ENCODE results near the gene IQSEC3.
"Not testable (repeated sequence)": the region's sequence is repeated elsewhere in the genome, so short reads cannot be mapped to it uniquely, and the experiment has no call there.

IQSEC3 gene

DNA sequence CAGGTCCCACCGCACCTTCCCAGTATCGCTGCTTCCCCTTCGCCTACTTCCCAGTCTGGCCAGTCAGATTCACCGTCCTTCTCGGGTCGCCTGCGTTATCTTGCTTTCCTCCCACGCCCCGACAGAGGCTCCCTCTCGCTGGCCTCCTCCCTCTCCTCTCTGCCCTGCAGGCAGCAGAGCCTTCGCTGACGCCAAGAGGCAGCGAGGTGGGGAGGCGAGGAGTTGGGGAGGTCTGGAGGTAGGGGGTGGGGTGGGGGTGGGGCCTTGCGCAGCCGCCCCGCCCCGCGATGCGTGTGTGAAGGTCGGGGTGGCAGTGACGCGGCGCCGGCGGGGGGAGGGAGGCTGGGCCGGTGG lies at the start of gene IQSEC3:
IQSEC3 (plus strand) TSS at position 340 of the 354 bp plus-strand sequence. CDS start 116 bp downstream, outside the sequence.
- not testable (repeated sequence) for DNase-seq

DNA sequence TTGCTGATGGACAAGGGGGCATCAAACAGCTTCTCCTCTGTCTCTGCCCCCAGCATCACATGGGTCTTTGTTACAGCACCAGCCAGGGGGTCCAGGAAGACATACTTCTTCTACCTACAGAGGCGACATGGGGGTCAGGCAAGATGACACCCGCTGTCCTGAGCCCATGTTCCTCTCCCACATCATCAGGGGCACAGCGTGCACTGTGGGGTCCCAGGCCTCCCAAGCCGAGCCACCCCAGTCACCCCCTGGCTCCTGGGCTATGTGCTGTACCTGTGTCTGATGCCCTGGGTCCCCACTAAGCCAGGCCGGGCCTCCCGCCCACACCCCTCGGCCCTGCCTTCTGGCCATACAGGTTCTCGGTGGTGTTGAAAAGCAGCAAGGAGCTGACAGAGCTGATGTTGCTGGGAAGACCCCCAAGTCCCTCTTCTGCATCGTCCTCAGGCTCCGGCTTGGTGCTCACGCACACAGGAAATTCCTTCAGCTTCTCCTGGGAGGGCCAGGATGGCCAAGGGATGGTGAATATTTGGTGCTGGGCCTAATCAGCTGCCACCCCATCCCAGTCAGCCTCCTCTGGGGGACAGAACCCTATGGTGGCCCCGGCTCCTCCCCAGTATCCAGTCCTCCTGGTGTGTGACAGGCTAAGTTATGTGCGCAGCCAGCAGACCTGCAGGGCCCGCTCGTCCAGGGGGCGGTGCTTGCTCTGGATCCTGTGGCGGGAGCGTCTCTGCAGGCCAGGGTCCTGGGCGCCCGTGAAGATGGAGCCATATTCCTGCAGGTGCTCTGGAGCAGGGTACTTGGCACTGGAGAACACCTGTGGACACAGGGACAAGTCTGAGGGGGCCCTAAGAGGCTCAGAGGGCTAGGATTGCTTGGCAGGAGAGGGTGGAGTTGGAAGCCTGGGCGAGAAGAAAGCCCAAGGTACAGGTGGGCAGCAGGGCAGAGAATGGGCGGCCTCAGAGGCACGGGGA lies 48.9 kb upstream of the IQSEC3 start:
- not testable (repeated sequence) for DNase-seq

DNA sequence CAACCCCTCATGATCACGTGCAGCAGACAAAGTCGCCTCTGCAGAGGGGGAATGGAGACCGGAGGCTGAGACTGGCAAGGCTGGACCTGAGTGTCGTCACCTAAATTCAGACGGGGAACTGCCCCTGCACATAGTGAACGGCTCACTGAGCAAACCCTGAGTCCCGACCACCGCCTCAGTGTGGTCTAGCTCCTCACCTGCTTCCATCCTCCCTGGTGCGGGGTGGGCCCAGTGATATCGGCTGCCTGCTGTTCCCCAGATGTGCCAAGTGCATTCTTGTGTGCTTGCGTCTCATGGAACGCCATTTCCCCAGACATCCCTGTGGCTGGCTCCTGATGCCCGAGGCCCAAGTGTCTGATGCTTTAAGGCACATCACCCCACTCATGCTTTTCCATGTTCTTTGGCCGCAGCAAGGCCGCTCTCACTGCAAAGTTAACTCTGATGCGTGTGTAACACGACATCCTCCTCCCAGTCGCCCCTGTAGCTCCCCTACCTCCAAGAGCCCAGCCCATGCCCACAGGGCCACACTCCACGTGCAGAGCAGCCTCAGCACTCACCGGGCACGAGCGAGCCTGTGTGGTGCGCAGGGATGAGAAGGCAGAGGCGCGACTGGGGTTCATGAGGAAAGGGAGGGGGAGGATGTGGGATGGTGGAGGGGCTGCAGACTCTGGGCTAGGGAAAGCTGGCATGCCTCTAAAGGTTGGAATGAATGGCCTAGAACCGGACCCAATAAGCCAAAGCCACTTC lies 47.6 kb upstream of the IQSEC3 start:
- not testable (repeated sequence) for DNase-seq

DNA sequence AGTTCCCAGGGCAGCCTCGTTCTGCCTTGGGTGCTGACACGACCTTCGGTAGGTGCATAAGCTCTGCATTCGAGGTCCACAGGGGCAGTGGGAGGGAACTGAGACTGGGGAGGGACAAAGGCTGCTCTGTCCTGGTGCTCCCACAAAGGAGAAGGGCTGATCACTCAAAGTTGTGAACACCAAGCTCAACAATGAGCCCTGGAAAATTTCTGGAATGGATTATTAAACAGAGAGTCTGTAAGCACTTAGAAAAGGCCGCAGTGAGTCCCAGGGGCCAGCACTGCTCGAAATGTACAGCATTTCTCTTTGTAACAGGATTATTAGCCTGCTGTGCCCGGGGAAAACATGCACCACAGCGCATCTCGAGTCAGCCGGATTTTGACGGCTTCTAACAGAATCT lies 46.7 kb upstream of the IQSEC3 start:
- DNase-seq, result not testable (repeated sequence)

DNA sequence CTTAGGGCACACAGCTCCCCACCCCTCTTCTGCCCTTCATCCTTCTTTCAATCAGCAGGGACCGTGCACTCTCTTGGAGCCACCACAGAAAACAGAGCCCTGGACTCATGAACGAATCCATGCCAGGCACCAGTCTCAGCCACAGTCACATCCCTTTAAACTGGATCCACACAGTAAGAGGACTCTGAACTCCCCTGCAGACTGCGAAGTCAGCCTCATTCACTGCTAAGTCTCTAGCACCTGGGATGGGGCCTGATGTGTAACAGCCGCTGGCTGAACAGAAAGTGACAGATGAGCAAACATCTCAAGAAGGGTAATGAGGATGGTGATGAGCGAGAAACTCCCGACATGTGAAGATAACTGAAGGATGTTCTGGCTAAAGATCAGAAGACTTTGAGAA lies 45.8 kb upstream of the IQSEC3 start:
- DNase-seq, result no peak

DNA sequence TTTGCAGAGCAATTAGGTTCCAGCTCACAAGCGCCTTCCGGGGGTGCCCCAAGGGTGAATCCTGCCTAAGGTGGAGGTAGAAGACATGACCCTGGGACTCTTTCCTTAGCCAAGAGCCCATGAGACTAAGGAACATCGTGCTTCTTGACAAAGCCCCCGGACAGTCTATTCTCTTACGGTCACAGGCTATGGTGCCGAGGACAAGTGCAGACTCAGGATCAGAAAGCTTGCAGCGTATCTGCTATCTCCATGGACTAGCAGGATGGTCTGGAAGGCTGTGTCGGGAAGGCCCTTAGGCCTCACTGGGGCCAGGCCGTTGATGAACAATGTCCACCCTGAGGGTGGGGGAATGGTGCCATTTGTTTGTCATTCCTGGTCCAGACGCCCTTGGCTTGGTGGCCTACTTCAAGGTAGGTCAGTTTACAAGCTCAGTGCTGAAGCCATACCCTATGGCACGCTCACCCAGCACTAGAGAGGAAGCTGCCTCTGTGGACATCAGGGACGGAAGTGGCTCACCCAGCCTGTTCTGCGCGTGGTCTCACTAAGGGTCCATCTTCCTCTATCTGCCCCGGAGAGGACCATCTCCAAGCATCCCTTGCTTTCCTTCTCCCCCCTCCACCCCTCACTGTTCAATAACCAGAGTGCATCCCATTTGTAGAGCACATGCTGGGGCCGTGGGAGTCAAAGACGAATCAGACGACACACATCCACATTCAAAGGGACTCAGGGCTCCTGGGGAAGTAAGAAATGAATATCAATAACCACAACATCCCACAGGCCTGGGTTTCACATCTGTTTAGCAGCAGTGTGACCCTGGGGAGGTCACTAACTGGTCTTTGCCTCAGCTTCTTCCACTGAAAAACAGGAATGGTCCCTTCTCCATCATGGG lies 45.0 kb upstream of the IQSEC3 start:
- DNase-seq, result no peak

DNA sequence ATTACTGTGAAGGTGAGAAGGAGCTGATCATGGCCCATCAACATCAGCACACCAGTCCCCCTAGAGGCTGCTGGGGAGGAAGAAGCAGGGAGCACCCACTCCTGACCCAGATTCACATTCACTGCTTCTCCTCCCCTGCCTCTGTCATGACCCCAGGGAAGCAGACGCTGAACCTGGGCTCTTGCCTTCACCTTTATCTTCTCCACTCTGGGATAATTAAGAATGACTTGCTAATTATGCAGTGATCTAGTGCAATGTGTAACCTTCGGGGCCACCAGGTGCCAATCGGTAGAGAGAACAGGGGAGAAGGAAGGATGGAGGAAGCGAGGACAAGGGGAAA lies 44.4 kb upstream of the IQSEC3 start:
- no peak for DNase-seq

DNA sequence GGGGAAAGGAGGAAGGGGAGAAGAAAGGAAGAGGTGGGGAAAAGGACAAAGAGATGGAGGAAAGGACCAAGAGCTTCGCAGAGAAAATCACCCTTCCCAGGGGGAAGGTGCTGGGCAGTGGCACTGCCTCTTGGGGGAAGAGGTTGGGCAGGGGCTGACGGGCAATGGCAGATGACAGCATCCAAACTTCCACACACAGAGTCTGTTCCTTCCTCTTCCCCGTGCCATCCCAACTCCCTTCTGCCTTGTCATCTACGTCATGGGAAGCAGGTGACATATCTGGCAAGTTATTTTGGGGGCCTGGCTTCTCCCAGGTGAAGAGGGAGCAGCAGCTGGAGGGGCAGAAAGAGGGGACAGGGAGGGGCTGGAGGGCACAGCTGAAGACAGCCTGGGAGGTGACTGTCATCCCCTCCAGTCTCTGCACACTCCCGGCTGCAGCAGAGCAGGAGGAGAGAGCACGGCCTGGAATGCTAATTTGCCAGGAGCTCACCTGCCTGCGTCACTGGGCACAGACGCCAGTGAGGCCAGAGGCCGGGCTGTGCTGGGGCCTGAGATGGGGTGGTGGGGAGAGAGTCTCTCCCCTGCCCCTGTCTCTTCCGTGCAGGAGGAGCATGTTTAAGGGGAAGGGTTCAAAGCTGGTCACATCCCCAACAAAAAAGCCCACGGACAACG lies 43.9 kb upstream of the IQSEC3 start:
- DNase-seq, result no peak

DNA sequence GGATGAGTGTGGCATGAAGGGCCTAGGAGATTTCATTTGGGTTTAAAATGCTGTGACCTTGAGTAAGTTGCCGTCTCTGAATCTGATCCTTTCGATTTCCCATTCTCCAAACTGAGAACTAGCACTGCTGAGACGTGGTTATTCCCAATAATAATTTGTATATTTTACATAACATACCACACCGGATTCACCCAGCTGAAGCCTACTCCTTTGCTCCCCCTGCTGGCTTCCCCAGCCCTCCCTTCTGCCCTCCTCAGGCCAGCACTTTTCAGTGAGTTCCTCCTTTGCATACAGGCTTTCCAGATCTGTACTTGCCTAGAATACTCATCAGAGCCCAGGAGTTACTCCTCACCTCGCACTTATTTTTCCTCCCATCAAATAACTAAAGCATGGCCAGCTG lies 38.7 kb upstream of the IQSEC3 start:
- DNase-seq, result not testable (repeated sequence)

DNA sequence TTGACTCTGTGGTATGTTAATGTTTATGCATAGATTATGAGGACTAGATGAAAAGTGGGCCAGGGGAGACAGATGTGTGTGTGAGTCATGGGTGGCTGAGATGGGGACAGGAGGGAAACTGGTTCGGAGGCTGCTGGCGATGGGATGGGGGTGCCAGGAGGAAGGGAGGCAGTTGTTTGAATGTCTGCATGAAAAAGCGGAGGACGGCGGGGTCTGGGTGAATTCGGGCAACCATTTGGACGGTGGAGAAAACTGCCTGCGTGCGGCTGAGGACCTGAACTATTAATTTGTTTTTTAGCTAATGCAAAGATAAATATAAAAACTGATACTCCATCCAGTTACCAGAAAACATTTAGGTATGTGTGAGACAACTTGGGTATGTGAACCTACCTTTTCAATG lies 27.8 kb upstream of the IQSEC3 start:
- DNase-seq, result not testable (repeated sequence)

DNA sequence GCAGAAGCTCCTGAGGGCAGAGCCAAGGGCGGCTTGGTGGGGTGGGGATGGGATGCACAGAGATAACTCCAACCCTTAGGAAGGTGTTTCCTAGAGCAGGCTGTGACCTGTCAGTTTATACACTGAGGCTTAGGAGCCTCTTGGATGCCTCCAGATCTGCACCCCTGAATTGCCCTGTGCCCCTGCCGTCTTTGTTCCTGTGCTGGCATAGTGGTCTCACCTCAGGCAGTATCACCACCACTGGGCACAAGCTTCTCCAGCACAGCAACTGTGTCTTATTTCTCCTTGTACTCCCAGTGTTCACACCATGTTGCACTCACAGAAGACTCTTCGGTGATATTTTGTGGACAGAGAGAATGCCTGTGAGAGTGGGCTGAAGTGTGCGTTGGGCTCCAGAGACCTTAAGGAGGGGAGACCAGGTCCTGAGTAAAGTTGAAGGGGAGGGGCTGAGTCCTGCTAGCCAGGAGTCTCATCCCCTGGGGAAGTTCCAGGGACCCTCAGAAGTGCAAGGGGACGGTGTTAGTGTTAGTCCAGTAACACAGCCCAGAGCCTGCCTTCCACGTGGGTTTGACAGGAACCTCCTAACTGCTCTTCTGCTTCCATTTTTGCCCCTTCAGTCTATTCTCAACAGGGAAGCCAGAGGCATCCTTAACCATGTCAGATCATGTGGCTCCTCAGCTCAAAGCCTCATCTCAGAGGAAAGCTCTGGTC lies 26.9 kb upstream of the IQSEC3 start:
- DNase-seq, result not testable (repeated sequence)

DNA sequence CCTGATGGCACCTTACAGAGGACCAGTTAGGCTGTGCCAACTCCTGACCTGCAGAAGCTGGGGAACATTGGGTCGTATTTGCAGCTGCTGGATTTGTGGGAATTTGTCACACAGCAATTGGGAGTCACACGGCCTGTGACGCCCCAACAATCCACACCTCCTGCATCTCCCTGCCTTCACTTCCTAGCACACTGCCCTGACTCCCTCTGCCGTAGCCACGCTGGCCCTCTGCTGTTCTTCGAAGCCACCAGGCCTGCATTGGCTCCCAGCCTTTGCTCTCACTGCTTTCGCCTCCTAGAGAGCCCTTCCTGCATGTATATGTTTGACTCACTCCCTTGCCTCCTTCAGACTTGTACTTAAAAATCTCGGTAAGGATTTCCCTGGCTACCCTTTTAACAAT lies 22.2 kb upstream of the IQSEC3 start:
- DNase-seq, result not testable (repeated sequence)

DNA sequence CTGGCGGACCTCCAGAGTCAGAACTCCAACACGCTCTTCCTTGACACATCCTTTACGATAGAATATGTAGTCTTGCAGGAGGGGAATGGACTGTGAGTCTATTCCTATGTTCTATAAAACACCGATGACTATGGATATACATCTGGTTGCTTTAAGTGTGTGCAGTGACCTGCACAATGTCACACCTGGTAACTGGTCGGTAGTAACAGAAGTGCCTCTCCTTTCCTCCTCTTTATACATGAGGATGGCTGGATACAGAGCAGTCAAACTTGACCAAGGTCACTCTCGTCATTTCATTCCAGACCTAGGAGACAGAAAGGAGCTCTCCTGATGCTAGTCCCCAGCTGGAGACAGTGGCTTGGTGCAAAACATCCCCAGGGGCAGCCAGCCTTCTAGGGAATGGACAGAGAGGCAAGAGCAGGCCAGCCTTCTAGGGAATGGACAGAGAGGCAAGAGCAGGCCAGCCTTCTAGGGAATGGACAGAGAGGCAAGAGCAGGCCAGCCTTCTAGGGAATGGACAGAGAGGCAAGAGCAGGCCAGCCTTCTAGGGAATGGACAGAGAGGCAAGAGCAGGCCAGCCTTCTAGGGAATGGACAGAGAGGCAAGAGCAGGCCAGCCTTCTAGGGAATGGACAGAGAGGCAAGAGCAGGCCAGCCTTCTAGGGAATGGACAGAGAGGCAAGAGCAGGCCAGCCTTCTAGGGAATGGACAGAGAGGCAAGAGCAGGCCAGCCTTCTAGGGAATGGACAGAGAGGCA lies 21.2 kb upstream of the IQSEC3 start:
- not testable (repeated sequence) for DNase-seq

DNA sequence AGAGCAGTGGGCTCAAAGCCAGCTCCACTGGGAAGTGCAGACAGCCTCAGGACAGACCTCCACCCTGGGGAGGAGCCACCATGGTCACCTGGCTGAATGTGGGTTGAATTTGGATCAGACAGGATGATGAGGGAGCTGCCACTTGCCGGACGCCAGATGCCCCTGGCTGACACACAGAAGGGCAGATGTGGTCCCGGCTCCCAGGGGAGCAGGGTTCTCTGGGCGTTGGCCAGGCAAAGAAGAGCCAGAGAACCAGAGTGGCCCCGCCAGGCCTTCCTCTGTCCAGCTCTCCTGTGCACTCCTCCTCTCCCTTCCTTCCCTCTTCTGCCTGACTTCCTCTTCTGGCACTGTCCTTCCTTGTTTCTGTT lies 20.6 kb upstream of the IQSEC3 start:
- not testable (repeated sequence) for DNase-seq

DNA sequence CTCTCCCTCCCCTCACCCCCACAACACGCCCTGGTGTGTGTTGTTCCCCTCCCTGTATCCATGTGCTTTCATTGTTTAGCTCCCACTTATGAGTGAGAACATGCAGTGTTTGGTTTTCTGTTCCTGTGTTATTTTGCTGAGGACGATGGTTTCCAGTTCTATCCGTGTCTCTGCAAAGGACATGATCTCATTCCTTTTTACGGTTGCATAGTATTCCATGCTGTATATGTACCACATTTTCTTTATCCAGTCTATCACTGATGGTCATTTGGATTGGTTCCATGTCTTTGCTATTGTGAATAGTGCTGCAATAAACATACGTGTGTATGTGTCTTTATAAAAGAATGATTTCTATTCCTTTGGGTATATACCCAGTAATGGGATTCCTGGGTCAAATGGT lies 20.0 kb upstream of the IQSEC3 start:
- not testable (repeated sequence) for DNase-seq

DNA sequence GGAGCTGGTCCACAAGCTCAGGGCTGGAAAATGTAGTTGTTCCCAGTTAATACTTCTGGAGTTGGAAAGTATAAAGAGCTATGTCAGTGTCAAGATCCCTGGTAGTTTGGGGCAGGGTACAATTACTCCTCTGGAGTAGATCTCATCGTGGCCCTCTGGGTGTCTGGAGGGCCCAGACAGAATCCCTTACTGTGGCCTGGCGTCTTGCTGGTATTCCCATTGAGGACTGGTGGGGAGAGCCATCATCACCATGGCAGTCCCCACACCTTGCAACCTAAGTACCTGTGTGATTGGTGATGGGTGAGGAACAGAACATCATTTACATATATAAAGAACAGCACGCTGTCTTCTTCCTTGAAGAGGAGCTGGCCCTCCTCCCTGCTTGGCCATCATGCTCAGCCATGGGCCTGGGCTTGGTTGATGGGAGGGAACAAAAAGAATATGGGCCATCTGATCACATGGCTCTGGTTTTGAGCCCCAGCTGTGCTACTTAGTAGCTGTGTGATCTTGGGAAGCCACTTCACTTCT lies 18.8 kb upstream of the IQSEC3 start:
- DNase-seq, result not testable (repeated sequence)

DNA sequence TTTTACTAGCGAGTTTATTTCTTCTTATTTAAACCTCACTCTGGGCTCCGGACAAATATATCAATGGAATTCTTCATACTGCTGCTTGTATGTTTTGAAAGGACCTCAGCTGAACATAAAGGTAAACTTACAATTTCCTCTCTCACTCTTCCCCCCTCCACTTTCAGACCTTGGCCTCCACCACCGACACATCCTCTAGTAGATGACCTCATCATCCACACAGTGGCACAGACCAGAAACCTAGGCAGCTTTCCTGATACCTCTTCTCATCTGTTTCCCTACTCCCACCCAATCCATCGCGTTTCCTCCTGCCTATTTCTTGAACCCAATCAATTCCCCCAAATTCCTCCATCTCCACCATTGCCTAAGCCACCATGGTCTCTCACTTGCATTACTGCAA lies 17.4 kb upstream of the IQSEC3 start:
- DNase-seq, result not testable (repeated sequence)

DNA sequence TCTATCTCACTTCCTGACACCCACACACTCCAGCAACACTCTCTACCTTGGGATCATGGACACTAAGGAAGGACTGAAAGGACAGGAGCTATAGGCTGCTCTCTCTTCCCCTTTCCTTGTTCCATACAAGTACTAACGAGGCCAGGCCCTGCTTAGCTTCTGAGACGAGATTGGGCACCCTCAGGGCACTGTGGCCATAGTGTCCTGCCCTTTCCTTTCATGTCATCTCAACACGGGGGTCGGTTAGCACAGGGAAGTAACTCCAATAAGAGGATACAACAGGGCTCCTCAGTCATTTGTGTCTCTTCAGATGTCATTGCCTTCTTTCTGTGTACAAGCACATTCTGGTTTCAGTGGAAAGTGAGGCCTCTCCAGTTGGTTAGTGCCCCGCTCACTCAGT lies 15.5 kb upstream of the IQSEC3 start:
- not testable (repeated sequence) for DNase-seq

DNA sequence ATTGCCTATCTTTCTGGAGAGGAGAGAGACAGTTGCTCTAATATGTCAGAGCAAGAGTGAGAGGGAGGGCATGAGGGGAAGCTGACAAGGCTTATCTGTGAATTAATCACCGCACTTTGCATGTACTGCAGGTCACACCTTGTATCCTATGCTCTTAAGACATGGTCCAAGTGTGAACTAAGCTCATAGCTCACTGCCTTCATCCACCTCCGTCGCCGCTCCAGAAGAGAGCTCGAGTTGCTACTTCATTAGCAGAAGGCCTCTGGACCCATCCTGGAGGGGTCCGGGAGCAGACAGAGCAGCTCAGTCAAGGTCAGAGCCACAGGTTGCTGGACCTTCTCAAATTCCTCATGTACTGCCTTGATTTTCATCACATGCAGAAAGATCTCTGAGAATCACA lies 14.6 kb upstream of the IQSEC3 start:
- not testable (repeated sequence) for DNase-seq

DNA sequence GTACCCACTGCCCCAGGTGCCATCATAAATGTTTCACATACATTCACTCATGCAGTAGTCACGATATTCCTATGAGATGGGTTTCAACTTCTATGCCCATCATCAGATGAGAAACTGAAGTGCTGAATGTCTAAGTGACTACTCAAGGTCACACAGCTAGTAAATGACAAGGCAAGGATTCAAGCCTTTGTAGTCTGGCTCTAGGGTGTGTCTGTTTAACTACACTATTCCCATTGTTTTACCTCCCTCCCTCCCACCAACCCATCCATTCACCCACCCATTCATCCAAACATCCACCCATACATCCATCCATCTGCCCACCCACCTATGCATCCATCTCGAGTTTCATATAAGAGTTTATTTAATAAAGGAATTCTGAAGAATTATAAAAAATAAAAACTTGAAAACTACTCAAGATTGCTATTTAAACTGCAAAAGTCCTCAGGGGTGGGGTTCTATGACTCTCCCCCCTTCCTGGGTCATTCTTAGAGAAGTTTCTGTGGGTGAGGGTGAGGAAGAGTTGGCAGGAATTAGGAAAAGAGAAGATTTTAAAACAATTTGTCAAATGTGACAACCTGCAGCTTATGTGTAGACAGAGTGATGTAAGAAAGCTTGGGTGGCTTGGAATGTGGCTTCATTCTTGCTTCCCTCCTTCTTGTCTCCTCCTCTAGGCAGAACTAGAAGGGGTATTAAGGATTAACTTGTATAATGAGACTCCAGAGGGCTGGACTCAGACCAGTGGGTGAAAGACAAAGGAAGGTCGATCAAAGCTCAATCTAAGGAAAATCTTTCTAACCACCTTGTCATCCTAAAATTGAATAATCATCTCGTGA lies 13.4 kb upstream of the IQSEC3 start:
- DNase-seq, result not testable (repeated sequence)
